Upper lobe of right lung (tissue), 1 donor: Measurements from ENCODE around the gene SLC9A5. TPM values are rescaled to one million over a fixed set of nuclear protein-coding genes. Genes with fewer than 3 reads are reported as not detected.

Experiments used
- ATAC-seq: fragments of 200-7000 bp; cut with Tn5 transposase; one replicate; pipeline ENCODE4 v1.9.1; 2020; ENCODE audit warnings: mild to moderate bottlenecking, moderate library complexity
- DNase-seq: peaks from one replicate; pipeline ENCODE4 v3.0.0-alpha.2; 2020
- H3K27ac ChIP-seq: fragments of 200-600 bp; one replicate; pipeline ENCODE4 v1.8.0; 2022
- H3K27me3 ChIP-seq: fragments of 200-600 bp; one replicate; pipeline ENCODE4 v1.8.0; 2022; ENCODE audit warnings: mild to moderate bottlenecking
- H3K36me3 ChIP-seq: fragments of 200-600 bp; one replicate; pipeline ENCODE4 v1.8.0; 2022
- H3K4me1 ChIP-seq: fragments of 200-600 bp; one replicate; pipeline ENCODE4 v1.8.0; 2022
- H3K4me3 ChIP-seq: fragments of 200-600 bp; one replicate; pipeline ENCODE4 v1.8.0; 2022; ENCODE audit warnings: mild to moderate bottlenecking
- H3K9me3 ChIP-seq: fragments of 200-600 bp; one replicate; pipeline ENCODE4 v1.8.0; 2022
- intact Hi-C: fragments of 100-400 bp; cut with DNase I; formaldehyde crosslinking; loops from one replicate; pipeline ENCODE4 v1.11.0; 2022
- total RNA-seq: library from RNA; stranded (reverse); fragmentation: NEBNext Ultra II Directional; extraction: Animal tissue kit (Norgen Biotek cat#: 25700); gene quantifications from one replicate; pipeline ENCODE4 v1.2.1, GENCODE V29; 2021
- TF ChIP-seq, protein P1 (sequence below): fragments of 200-600 bp; IDR thresholded peaks from one replicate; pipeline ENCODE4 v1.8.0; 2022; ENCODE audit warnings: antibody characterized with exemption
- donor health status: DM: no; HTN: yes; CAD: no; lungs with severe emphysema.

Gene SLC9A5
- total RNA-seq, 1 donor from 2014 or later, result 2.4 TPM

- TF ChIP-seq, protein P1, sequence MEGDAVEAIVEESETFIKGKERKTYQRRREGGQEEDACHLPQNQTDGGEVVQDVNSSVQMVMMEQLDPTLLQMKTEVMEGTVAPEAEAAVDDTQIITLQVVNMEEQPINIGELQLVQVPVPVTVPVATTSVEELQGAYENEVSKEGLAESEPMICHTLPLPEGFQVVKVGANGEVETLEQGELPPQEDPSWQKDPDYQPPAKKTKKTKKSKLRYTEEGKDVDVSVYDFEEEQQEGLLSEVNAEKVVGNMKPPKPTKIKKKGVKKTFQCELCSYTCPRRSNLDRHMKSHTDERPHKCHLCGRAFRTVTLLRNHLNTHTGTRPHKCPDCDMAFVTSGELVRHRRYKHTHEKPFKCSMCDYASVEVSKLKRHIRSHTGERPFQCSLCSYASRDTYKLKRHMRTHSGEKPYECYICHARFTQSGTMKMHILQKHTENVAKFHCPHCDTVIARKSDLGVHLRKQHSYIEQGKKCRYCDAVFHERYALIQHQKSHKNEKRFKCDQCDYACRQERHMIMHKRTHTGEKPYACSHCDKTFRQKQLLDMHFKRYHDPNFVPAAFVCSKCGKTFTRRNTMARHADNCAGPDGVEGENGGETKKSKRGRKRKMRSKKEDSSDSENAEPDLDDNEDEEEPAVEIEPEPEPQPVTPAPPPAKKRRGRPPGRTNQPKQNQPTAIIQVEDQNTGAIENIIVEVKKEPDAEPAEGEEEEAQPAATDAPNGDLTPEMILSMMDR, result no peak
- DNase-seq (no peak), ATAC-seq (no peak)
- H3K27me3 ChIP-seq, result no peaks in the 10 kb centered on the region
- no peaks in the 10 kb centered on the region for H3K9me3 ChIP-seq
- no peak overlapping the region for H3K27ac ChIP-seq
- H3K4me1 ChIP-seq, result no peaks in the 10 kb centered on the region
- intact Hi-C loops, result no loop called here
- no peak overlapping the region for H3K4me3 ChIP-seq
- H3K36me3 ChIP-seq, result no peaks in the 10 kb centered on the region
These were observed 46.2 kb downstream of the SLC9A5 start for GRCh38 chr16:67294938-67295361.

GRCh38 chr16:67296420-67296819, 47.6 kb downstream of the SLC9A5 start:
- no peaks in the 10 kb centered on the region for H3K27me3 ChIP-seq
- H3K27ac ChIP-seq, result no peak overlapping the region
- intact Hi-C loops, result no loop called here
- H3K36me3 ChIP-seq, result no peaks in the 10 kb centered on the region
- H3K4me1 ChIP-seq, result no peaks in the 10 kb centered on the region
- H3K9me3 ChIP-seq, result no peaks in the 10 kb centered on the region
- no peak for DNase-seq
- TF ChIP-seq, protein P1, result no peak
- H3K4me3 ChIP-seq, result no peak overlapping the region
- no peak for ATAC-seq

GRCh38 chr16:67298277-67298676, 49.5 kb downstream of the SLC9A5 start:
- TF ChIP-seq, protein P1, result no peak
- DNase-seq, result no peak
- no peak for ATAC-seq
- H3K27me3 ChIP-seq, result no peaks in the 10 kb centered on the region
- no peaks in the 10 kb centered on the region for H3K4me1 ChIP-seq
- intact Hi-C loops, result no loop called here
- H3K9me3 ChIP-seq, result no peaks in the 10 kb centered on the region
- no peaks in the 10 kb centered on the region for H3K36me3 ChIP-seq
- H3K4me3 ChIP-seq, result no peak overlapping the region
- H3K27ac ChIP-seq, result no peak overlapping the region

DNA sequence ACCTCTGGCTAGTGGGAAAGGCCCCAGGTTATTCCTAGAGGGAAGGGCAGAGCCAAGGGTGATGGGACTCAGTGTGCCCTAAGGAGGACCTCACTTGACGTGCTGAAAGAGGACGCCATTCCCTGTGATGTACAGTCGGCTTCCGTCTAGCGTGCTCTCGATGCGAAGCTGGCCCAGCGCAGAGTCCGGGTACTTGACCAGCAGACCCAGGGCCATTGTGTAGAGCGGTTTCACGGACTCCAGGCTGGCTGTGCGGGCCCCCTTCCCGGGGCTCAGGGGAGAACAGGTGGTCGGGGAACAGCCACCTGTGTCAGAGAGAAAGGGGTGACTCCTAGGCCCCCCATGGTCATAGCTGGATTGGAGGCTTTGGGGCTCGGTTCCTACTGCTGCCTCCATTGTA, 50.5 kb downstream of the SLC9A5 start:
- no peak for ATAC-seq
- Histone ChIP-seq H3K4me3 (no peak overlapping the region), H3K9me3 (no peaks in the 10 kb centered on the region), H3K36me3 (no peaks in the 10 kb centered on the region), H3K27me3 (no peaks in the 10 kb centered on the region), H3K27ac (no peak overlapping the region), H3K4me1 (no peaks in the 10 kb centered on the region)
- intact Hi-C loops, result no loop called here
- TF ChIP-seq, protein P1, result no peak
- DNase-seq, result peak; percentile 61

GRCh38 chr16:67301080-67301782, 52.5 kb downstream of the SLC9A5 start:
- H3K27me3 ChIP-seq, result no peaks in the 10 kb centered on the region
- H3K27ac ChIP-seq, result no peak overlapping the region
- ATAC-seq (peak; percentile 28), DNase-seq (peak; percentile 66)
- H3K9me3 ChIP-seq, result no peaks in the 10 kb centered on the region
- no peaks in the 10 kb centered on the region for H3K4me1 ChIP-seq
- TF ChIP-seq, protein P1, result no peak
- intact Hi-C loops, result no loop called here
- H3K4me3 ChIP-seq, result no peak overlapping the region
- H3K36me3 ChIP-seq, result no peaks in the 10 kb centered on the region
